NCI-H82 treated with DMSO at 0.1 percent for 48 hours (cell line): ENCODE results near the gene USP17L28.
"Not testable (repeated sequence)": the region's sequence is repeated elsewhere in the genome, so short reads cannot be mapped to it uniquely, and the experiment has no call there.

Experiments
- DNase-seq: peaks from one replicate; lab custom pipeline; 2025; ENCODE audit not compliant: unreplicated experiment; lab: John Stamatoyannopoulos, UW

The USP17L28 gene, protein sequence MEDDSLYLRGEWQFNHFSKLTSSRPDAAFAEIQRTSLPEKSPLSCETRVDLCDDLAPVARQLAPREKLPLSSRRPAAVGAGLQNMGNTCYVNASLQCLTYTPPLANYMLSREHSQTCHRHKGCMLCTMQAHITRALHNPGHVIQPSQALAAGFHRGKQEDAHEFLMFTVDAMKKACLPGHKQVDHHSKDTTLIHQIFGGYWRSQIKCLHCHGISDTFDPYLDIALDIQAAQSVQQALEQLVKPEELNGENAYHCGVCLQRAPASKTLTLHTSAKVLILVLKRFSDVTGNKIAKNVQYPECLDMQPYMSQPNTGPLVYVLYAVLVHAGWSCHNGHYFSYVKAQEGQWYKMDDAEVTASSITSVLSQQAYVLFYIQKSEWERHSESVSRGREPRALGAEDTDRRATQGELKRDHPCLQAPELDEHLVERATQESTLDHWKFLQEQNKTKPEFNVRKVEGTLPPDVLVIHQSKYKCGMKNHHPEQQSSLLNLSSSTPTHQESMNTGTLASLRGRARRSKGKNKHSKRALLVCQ

DNA sequence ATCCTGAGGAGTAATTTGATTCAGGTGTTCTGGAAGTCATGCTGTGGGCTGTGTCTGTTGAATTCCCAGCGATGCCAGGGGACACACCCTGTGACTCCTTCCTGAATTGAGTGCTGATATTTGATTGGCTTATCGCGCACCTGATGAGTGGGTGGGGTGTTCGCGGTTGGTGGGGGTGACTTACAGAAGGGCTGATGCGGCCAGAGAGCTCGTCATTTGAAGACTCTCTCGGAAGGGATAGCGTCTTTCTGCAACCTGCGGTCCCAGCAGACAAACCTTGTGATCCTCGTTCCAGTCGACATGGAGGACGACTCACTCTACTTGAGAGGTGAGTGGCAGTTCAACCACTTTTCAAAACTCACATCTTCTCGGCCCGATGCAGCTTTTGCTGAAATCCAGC is at the start of gene USP17L28:
TSS of gene USP17L28 (plus strand) at position 301 of the 400 bp plus-strand sequence. CDS start at position 301, 0 bp downstream.
- not testable (repeated sequence) for DNase-seq

GRCh38 chr4:9324191-9324590 is 24.5 kb upstream of the USP17L28 start:
- DNase-seq, result not testable (repeated sequence)

DNA sequence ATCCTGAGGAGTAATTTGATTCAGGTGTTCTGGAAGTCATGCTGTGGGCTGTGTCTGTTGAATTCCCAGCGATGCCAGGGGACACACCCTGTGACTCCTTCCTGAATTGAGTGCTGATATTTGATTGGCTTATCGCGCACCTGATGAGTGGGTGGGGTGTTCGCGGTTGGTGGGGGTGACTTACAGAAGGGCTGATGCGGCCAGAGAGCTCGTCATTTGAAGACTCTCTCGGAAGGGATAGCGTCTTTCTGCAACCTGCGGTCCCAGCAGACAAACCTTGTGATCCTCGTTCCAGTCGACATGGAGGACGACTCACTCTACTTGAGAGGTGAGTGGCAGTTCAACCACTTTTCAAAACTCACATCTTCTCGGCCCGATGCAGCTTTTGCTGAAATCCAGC is 23.8 kb upstream of the USP17L28 start, which contains the start of gene USP17L24:
TSS of gene USP17L24 (plus strand) at position 301 of the 400 bp plus-strand sequence. CDS start at position 301, 0 bp downstream.
- not testable (repeated sequence) for DNase-seq

- not testable (repeated sequence) for DNase-seq
Observed at GRCh38 chr4:9329611-9330010, 19.1 kb upstream of the USP17L28 start, which contains the start of gene USP17L25. USP17L25 (plus strand) TSS chr4:9329911; CDS start chr4:9329911, 0 bp downstream.

- DNase-seq, result not testable (repeated sequence)
Observed at GRCh38 chr4:9334358-9334757, 14.3 kb upstream of the USP17L28 start, which contains the start of gene USP17L26. USP17L26 (plus strand) TSS chr4:9334658; CDS start chr4:9334658, 0 bp downstream.

DNA sequence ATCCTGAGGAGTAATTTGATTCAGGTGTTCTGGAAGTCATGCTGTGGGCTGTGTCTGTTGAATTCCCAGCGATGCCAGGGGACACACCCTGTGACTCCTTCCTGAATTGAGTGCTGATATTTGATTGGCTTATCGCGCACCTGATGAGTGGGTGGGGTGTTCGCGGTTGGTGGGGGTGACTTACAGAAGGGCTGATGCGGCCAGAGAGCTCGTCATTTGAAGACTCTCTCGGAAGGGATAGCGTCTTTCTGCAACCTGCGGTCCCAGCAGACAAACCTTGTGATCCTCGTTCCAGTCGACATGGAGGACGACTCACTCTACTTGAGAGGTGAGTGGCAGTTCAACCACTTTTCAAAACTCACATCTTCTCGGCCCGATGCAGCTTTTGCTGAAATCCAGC is 9.6 kb upstream of the USP17L28 start, which contains the start of gene USP17L5:
TSS of gene USP17L5 (plus strand) at position 301 of the 400 bp plus-strand sequence. CDS start at position 301, 0 bp downstream.
- DNase-seq, result not testable (repeated sequence)

DNA sequence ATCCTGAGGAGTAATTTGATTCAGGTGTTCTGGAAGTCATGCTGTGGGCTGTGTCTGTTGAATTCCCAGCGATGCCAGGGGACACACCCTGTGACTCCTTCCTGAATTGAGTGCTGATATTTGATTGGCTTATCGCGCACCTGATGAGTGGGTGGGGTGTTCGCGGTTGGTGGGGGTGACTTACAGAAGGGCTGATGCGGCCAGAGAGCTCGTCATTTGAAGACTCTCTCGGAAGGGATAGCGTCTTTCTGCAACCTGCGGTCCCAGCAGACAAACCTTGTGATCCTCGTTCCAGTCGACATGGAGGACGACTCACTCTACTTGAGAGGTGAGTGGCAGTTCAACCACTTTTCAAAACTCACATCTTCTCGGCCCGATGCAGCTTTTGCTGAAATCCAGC is 4.8 kb upstream of the USP17L28 start, which contains the start of gene USP17L27:
TSS of gene USP17L27 (plus strand) at position 301 of the 400 bp plus-strand sequence. CDS start at position 301, 0 bp downstream.
- DNase-seq, result not testable (repeated sequence)

GRCh38 chr4:9350866-9351265 is 2.2 kb downstream of the USP17L28 start:
- not testable (repeated sequence) for DNase-seq

DNA sequence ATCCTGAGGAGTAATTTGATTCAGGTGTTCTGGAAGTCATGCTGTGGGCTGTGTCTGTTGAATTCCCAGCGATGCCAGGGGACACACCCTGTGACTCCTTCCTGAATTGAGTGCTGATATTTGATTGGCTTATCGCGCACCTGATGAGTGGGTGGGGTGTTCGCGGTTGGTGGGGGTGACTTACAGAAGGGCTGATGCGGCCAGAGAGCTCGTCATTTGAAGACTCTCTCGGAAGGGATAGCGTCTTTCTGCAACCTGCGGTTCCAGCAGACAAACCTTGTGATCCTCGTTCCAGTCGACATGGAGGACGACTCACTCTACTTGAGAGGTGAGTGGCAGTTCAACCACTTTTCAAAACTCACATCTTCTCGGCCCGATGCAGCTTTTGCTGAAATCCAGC is 4.6 kb downstream of the USP17L28 start, which contains the start of gene USP17L29:
TSS of gene USP17L29 (plus strand) at position 301 of the 400 bp plus-strand sequence. CDS start at position 301, 0 bp downstream.
- not testable (repeated sequence) for DNase-seq

DNA sequence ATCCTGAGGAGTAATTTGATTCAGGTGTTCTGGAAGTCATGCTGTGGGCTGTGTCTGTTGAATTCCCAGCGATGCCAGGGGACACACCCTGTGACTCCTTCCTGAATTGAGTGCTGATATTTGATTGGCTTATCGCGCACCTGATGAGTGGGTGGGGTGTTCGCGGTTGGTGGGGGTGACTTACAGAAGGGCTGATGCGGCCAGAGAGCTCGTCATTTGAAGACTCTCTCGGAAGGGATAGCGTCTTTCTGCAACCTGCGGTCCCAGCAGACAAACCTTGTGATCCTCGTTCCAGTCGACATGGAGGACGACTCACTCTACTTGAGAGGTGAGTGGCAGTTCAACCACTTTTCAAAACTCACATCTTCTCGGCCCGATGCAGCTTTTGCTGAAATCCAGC is 14.1 kb downstream of the USP17L28 start, which contains the start of gene USP17L30:
TSS of gene USP17L30 (plus strand) at position 301 of the 400 bp plus-strand sequence. CDS start at position 301, 0 bp downstream.
- DNase-seq, result not testable (repeated sequence)

DNA sequence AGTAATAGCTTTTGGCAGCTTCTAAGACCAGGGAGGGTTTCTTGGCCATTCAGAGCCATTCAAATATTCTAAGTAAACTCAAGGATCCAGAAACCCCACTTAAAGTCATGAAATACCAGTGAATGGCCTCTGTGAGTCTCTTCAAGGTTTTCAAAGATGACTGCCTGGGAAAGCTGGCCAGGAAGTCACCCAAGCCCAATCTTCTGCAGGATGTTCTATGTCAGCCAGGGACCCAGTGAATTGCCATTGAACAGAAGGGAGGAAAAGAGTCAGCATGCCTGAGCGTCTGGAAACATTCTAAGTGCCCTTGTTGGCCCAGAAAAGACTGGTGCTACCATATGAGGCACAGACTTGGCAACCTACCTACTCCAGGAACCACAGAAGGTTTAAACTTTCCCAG is 31.2 kb downstream of the USP17L28 start:
- DNase-seq, result not testable (repeated sequence)

DNA sequence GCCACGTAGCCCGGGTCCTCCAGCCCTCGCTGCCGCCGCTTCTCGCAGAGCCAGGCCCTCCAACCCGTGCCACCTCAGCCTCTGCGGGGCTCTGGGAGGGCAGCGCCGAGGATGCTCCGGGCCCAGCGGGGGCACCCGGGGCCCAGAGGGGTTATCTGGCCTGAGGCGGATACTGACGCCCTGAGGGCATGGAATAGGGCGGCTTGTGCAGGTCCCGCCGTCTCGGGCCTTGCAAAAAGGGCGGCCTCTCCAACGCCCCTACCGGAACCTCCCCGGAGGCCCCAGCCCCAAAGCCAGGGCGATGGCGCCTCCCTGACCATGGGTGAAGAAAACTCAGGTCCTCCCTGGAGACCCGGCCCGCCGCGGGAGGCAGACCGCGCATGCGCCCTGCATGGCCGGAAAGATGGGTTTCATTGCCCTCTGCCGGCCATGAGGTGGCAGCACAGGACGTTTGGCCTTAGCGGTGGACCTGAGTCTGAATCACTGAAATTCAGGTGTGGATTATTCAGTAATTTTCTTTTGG is 32.4 kb downstream of the USP17L28 start:
- DNase-seq, result not testable (repeated sequence)

DNA sequence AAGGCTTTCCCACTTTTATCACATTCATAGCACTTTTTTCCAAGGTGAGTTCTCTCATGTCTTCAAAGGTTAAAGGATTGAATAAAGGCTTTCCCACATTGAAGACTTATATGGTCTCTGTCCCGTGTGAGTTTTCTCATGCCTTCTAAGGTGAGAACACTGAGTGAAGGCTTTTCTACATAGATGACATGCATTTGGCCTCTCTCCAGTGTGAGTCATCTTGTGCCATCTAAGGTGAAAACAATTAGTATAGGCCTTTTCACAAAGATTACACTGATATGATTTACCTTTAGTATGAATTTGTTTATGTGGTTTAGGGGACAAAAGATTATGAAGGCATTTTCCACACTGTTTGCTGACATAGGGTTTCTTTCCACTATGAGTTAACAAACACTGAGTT is 35.4 kb downstream of the USP17L28 start:
- no peak for DNase-seq

GRCh38 chr4:9389001-9389400 is 40.3 kb downstream of the USP17L28 start:
- not testable (repeated sequence) for DNase-seq
